Left lung (tissue), 10 donors: Measurements from ENCODE around the gene ZNF26. TPM values are rescaled to one million over a fixed set of nuclear protein-coding genes. Genes with fewer than 3 reads are reported as not detected.

Source experiments
- ATAC-seq: fragments of 200-7000 bp; cut with Tn5 transposase; one replicate; pipeline ENCODE4 v1.9.1; 2020; ENCODE audit warnings: moderate library complexity
- DNase-seq, 4 donors: peaks; one replicate each; pipeline ENCODE4 v3.0.0-alpha.2; 2013 to 2020
- H3K27ac ChIP-seq, 2 donors: fragments of 200-600 bp; sonication (generic) in 1 of 2; one replicate each; pipeline versions ENCODE4 v1.5.0 to v1.8.0; 2020 to 2021
- H3K27me3 ChIP-seq, 2 donors: fragments of 200-600 bp; sonication (generic) in 1 of 2; one replicate each; pipeline versions ENCODE4 v1.5.0 to v1.8.0; 2020 to 2021
- H3K36me3 ChIP-seq, 2 donors: fragments of 200-600 bp; sonication (generic) in 1 of 2; one replicate each; pipeline versions ENCODE4 v1.5.0 to v1.8.0; 2020 to 2021
- H3K4me1 ChIP-seq, 2 donors: fragments of 200-600 bp; one replicate each; pipeline ENCODE4 v1.8.0; 2021
- H3K4me3 ChIP-seq, 2 donors: fragments of 200-600 bp; sonication (generic) in 1 of 2; one replicate each; pipeline versions ENCODE4 v1.5.0 to v1.8.0; 2020 to 2021; ENCODE audit warnings: mild to moderate bottlenecking in 1 of 2
- H3K9me3 ChIP-seq, 2 donors: fragments of 200-600 bp; sonication (generic) in 1 of 2; one replicate each; pipeline versions ENCODE4 v1.5.0 to v1.8.0; 2020 to 2021
- intact Hi-C, 2 donors: fragments of 100-400 bp; cut with DNase I; formaldehyde crosslinking; loops; one replicate each; pipeline versions ENCODE4 v1.11.2 to v1.14.2; 2022
- polyA plus RNA-seq, 6 donors: library from polyadenylated mRNA; unstranded; fragments of 120-200 nt; gene quantifications; one replicate each; pipeline ENCODE4 v1.2.1, GENCODE V29; 2013; ENCODE audit not compliant: insufficient read length in 6 of 6
- total RNA-seq, 2 donors: library from RNA; stranded (reverse); fragmentation: NEBNext Ultra II Directional; extraction: Animal tissue kit (Norgen Biotek cat#: 25700); gene quantifications; one replicate each; pipeline ENCODE4 v1.2.1, GENCODE V29; 2021
- TF ChIP-seq, protein P1 (sequence below), 2 donors: fragments of 200-600 bp; sonication (generic) in 1 of 2; IDR thresholded peaks; one replicate each; pipeline versions ENCODE4 v1.5.0 to v1.8.0; 2021; ENCODE audit warnings: antibody characterized with exemption in 2 of 2
- donor health status: DM: no; HTN: yes; CAD: no.
- donor health status: DM: no; HTN: no; CAD: no.

Gene ZNF26
- total and polyA plus RNA-seq, 8 donors, result 7.5 to 19.4 (median 16.4) TPM

- Histone ChIP-seq H3K4me3 (peak overlapping the region; percentile 67 to 68), H3K9me3 (peaks cover 0 to 81% of the 10 kb centered on the region in 2 donors), H3K27me3 (no peaks in the 10 kb centered on the region), H3K4me1 (peaks cover 4 to 9% of the 10 kb centered on the region in 2 donors), H3K27ac (peak overlapping the region; percentile 92), H3K36me3 (peaks cover 0 to 43% of the 10 kb centered on the region in 2 donors)
- no peak for ATAC-seq
- no peak for DNase-seq
- TF ChIP-seq, protein P1, sequence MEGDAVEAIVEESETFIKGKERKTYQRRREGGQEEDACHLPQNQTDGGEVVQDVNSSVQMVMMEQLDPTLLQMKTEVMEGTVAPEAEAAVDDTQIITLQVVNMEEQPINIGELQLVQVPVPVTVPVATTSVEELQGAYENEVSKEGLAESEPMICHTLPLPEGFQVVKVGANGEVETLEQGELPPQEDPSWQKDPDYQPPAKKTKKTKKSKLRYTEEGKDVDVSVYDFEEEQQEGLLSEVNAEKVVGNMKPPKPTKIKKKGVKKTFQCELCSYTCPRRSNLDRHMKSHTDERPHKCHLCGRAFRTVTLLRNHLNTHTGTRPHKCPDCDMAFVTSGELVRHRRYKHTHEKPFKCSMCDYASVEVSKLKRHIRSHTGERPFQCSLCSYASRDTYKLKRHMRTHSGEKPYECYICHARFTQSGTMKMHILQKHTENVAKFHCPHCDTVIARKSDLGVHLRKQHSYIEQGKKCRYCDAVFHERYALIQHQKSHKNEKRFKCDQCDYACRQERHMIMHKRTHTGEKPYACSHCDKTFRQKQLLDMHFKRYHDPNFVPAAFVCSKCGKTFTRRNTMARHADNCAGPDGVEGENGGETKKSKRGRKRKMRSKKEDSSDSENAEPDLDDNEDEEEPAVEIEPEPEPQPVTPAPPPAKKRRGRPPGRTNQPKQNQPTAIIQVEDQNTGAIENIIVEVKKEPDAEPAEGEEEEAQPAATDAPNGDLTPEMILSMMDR (IDR thresholded peaks at IDR 0.05), result no peak
- intact Hi-C loops, result no loop called here
Measured at GRCh38 chr12:133038118-133038709, 52.0 kb downstream of the ZNF26 start.

DNA sequence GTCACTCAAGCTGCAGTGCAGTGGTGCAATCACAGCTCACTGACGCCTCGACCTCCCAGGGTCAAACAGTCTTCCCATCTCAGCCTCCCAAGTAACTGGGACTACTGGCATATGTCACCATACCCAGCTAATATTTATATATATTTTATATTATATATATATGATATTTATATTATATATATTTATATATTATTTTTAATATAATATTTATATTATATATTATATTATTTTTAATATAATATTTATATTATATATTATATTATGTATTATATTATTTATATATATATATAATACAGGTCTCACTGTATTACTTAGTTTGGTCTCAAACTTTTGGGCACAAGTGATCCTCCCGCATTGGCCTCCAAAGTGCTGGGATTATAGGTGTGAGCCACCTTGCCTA, 60.5 kb downstream of the ZNF26 start:
- no peak for DNase-seq
- TF ChIP-seq, protein P1 (IDR thresholded peaks at IDR 0.05), result no peak
- Histone ChIP-seq H3K27me3 (no peaks in the 10 kb centered on the region), H3K36me3 (peaks cover 5 to 100% of the 10 kb centered on the region in 2 donors), H3K4me3 (no peak overlapping the region), H3K27ac (no peak overlapping the region), H3K4me1 (no peaks in the 10 kb centered on the region), H3K9me3 (peaks cover 28 to 100% of the 10 kb centered on the region in 2 donors)
- no peak for ATAC-seq
- intact Hi-C loops, result no loop called here

- Histone ChIP-seq H3K36me3 (peaks cover 4 to 69% of the 10 kb centered on the region in 2 donors), H3K4me1 (no peaks in the 10 kb centered on the region), H3K4me3 (no peak overlapping the region), H3K9me3 (peaks cover 59 to 100% of the 10 kb centered on the region in 2 donors), H3K27me3 (no peaks in the 10 kb centered on the region), H3K27ac (no peak overlapping the region)
- ATAC-seq (no peak), DNase-seq (no peak)
- intact Hi-C loops, result no loop called here
- TF ChIP-seq, protein P1 (IDR thresholded peaks at IDR 0.05), result no peak
Measured at GRCh38 chr12:133057446-133057845, 71.3 kb downstream of the ZNF26 start.

- Histone ChIP-seq H3K9me3 (peaks cover 65 to 100% of the 10 kb centered on the region in 2 donors), H3K36me3 (peaks cover 4 to 69% of the 10 kb centered on the region in 2 donors), H3K27ac (no peak overlapping the region), H3K4me1 (no peaks in the 10 kb centered on the region), H3K27me3 (no peaks in the 10 kb centered on the region), H3K4me3 (no peak overlapping the region)
- DNase-seq, result no peak
- TF ChIP-seq, protein P1 (IDR thresholded peaks at IDR 0.05), result no peak
- intact Hi-C loops, result no loop called here
- ATAC-seq, result no peak
Measured at GRCh38 chr12:133058203-133059113, 72.3 kb downstream of the ZNF26 start.

DNA sequence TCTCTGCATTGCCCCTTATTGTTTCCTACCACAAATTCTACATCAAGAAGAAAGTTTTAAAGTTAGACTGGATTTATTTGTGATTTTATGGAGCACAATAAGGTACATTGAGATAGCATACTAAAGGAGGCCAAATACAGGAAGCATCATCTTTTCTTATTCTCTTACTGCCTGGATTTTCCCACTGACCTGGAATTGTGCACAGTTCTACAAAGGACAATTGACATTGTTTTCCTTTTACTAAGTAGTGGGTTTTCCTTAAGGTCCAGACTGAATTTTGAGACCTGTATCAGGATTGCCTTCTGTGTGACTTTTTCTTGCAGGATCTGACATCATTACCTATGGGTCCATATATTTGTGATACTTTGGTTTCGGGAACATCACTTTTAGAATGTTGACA, 75.8 kb downstream of the ZNF26 start:
- TF ChIP-seq, protein P1 (IDR thresholded peaks at IDR 0.05), result no peak
- DNase-seq (no peak), ATAC-seq (no peak)
- H3K9me3 ChIP-seq, result peaks cover 79 to 99% of the 10 kb centered on the region in 2 donors
- H3K36me3 ChIP-seq, result peaks cover 0 to 34% of the 10 kb centered on the region in 2 donors
- intact Hi-C loops, result no loop called here
- H3K4me1 ChIP-seq, result no peaks in the 10 kb centered on the region
- H3K4me3 ChIP-seq, result no peak overlapping the region
- H3K27ac ChIP-seq, result no peak overlapping the region
- no peaks in the 10 kb centered on the region for H3K27me3 ChIP-seq
